Stimulated activated memory B cell treated with anti-CD40 and anti-IgM and Interleukin-4, amounts not matched to agents 10 μg/mL and 1 μg/mL and 100 μg/mL, for 72 hours (primary cell): Measurements from ENCODE around the gene ZNF224.

ENCODE experiments used
- ATAC-seq: fragments of 150-1000 bp; cut with Tn5 transposase; 2 replicates; pipeline ENCODE4 v1.10.0; 2021
- H3K27ac Mint-ChIP-seq: one replicate; pipeline ENCODE4 v1.8.0; 2022; ENCODE audit warnings: mild to moderate bottlenecking, mixed read lengths
- H3K27me3 Mint-ChIP-seq: one replicate; pipeline ENCODE4 v1.8.0; 2022; ENCODE audit warnings: mixed read lengths
- H3K36me3 Mint-ChIP-seq: one replicate; pipeline ENCODE4 v1.8.0; 2022; ENCODE audit warnings: mixed read lengths
- H3K4me1 Mint-ChIP-seq: one replicate; pipeline ENCODE4 v1.8.0; 2022; ENCODE audit warnings: mixed read lengths
- H3K4me3 Mint-ChIP-seq: one replicate; pipeline ENCODE4 v1.8.0; 2022; ENCODE audit warnings: mild to moderate bottlenecking, moderate library complexity, mixed read lengths
- H3K9me3 Mint-ChIP-seq: one replicate; pipeline ENCODE4 v1.8.0; 2022; ENCODE audit warnings: mixed read lengths

The ZNF224 gene

GRCh38 chr19:44093931-44094765 lies at the start of gene ZNF224:
Gene ZNF224, plus strand, starts transcription at chr19:44094361. Its CDS starts 3,513 bp downstream, at chr19:44097874.
- Mint-ChIP-seq H3K4me1 (peaks cover 13% of the 10 kb centered on the region), H3K9me3 (peaks cover 2% of the 10 kb centered on the region), H3K27ac (peak within 1 kb of the TSS; percentile 89), H3K27me3 (no peaks in the 10 kb centered on the region), H3K36me3 (peaks cover 33% of the 10 kb centered on the region), H3K4me3 (peak within 1 kb of the TSS; percentile 98)
- peak; percentile 96 for ATAC-seq

GRCh38 chr19:44050740-44051649 lies 43.2 kb upstream of the ZNF224 start:
- Mint-ChIP-seq H3K36me3 (peaks cover 41% of the 10 kb centered on the region), H3K4me3 (peak overlapping the region; percentile 83), H3K27me3 (peaks cover 26% of the 10 kb centered on the region), H3K4me1 (peaks cover 13% of the 10 kb centered on the region), H3K27ac (peak overlapping the region; percentile 66), H3K9me3 (peaks cover 19% of the 10 kb centered on the region)
- peak; percentile 76 for ATAC-seq

- ATAC-seq = peak; percentile 92
- Mint-ChIP-seq H3K9me3 (peaks cover 16% of the 10 kb centered on the region), H3K27me3 (peaks cover 26% of the 10 kb centered on the region), H3K36me3 (peaks cover 46% of the 10 kb centered on the region), H3K4me1 (peaks cover 13% of the 10 kb centered on the region), H3K4me3 (peak within 1 kb of the TSS; percentile 83), H3K27ac (peak within 1 kb of the TSS; percentile 66)
Observed at GRCh38 chr19:44051650-44052402, 42.3 kb upstream of the ZNF224 start, which contains the start of gene ZNF223. Gene ZNF223, plus strand, starts transcription at chr19:44052036. Its CDS starts 3,141 bp downstream, at chr19:44055177.

GRCh38 chr19:44055870-44056269 lies 38.3 kb upstream of the ZNF224 start:
- Mint-ChIP-seq H3K27me3 (peaks cover under 1% of the 10 kb centered on the region), H3K4me3 (no peak overlapping the region), H3K27ac (no peak overlapping the region), H3K36me3 (peaks cover 79% of the 10 kb centered on the region), H3K4me1 (peaks cover 8% of the 10 kb centered on the region), H3K9me3 (peaks cover 11% of the 10 kb centered on the region)
- no peak for ATAC-seq

GRCh38 chr19:44059229-44059628 lies 34.9 kb upstream of the ZNF224 start:
- no peaks in the 10 kb centered on the region for H3K4me1 Mint-ChIP-seq
- no peak overlapping the region for H3K4me3 Mint-ChIP-seq
- no peak for ATAC-seq
- no peaks in the 10 kb centered on the region for H3K27me3 Mint-ChIP-seq
- peaks cover 9% of the 10 kb centered on the region for H3K9me3 Mint-ChIP-seq
- H3K36me3 Mint-ChIP-seq = peaks cover 92% of the 10 kb centered on the region
- H3K27ac Mint-ChIP-seq = no peak overlapping the region

GRCh38 chr19:44061038-44061437 lies 33.1 kb upstream of the ZNF224 start:
- ATAC-seq = no peak
- Mint-ChIP-seq H3K27ac (no peak overlapping the region), H3K9me3 (peaks cover 9% of the 10 kb centered on the region), H3K4me3 (no peak overlapping the region), H3K4me1 (no peaks in the 10 kb centered on the region), H3K36me3 (peaks cover 86% of the 10 kb centered on the region), H3K27me3 (no peaks in the 10 kb centered on the region)

GRCh38 chr19:44066305-44066704 lies 27.9 kb upstream of the ZNF224 start:
- no peak for ATAC-seq
- no peaks in the 10 kb centered on the region for H3K27me3 Mint-ChIP-seq
- peaks cover 65% of the 10 kb centered on the region for H3K36me3 Mint-ChIP-seq
- no peak overlapping the region for H3K27ac Mint-ChIP-seq
- H3K4me1 Mint-ChIP-seq = peaks cover 4% of the 10 kb centered on the region
- H3K4me3 Mint-ChIP-seq = no peak overlapping the region
- peaks cover 30% of the 10 kb centered on the region for H3K9me3 Mint-ChIP-seq

GRCh38 chr19:44069415-44069814 lies 24.7 kb upstream of the ZNF224 start:
- Mint-ChIP-seq H3K27ac (no peak overlapping the region), H3K36me3 (peaks cover 39% of the 10 kb centered on the region), H3K9me3 (peaks cover 36% of the 10 kb centered on the region), H3K4me1 (peaks cover 23% of the 10 kb centered on the region), H3K4me3 (no peak overlapping the region), H3K27me3 (no peaks in the 10 kb centered on the region)
- no peak for ATAC-seq

GRCh38 chr19:44071824-44072542 lies 22.2 kb upstream of the ZNF224 start, which contains the start of gene ZNF284:
Gene ZNF284, plus strand, starts transcription at chr19:44072159. Its CDS starts 4,231 bp downstream, at chr19:44076390.
- H3K4me3 Mint-ChIP-seq = peak within 1 kb of the TSS; percentile 90
- peaks cover 23% of the 10 kb centered on the region for H3K4me1 Mint-ChIP-seq
- peaks cover 28% of the 10 kb centered on the region for H3K9me3 Mint-ChIP-seq
- peak within 1 kb of the TSS; percentile 83 for H3K27ac Mint-ChIP-seq
- peaks cover 33% of the 10 kb centered on the region for H3K36me3 Mint-ChIP-seq
- H3K27me3 Mint-ChIP-seq = no peaks in the 10 kb centered on the region
- ATAC-seq = peak; percentile 96

GRCh38 chr19:44072543-44073401 lies 21.4 kb upstream of the ZNF224 start:
- H3K9me3 Mint-ChIP-seq = peaks cover 24% of the 10 kb centered on the region
- H3K4me1 Mint-ChIP-seq = peaks cover 23% of the 10 kb centered on the region
- H3K4me3 Mint-ChIP-seq = peak overlapping the region; percentile 90
- H3K36me3 Mint-ChIP-seq = peaks cover 33% of the 10 kb centered on the region
- ATAC-seq = no peak
- H3K27me3 Mint-ChIP-seq = no peaks in the 10 kb centered on the region
- peak overlapping the region; percentile 83 for H3K27ac Mint-ChIP-seq

- H3K4me3 Mint-ChIP-seq = no peak overlapping the region
- H3K27ac Mint-ChIP-seq = no peak overlapping the region
Observed at GRCh38 chr19:44076325-44076724, 17.8 kb upstream of the ZNF224 start.

GRCh38 chr19:44092108-44092507 lies 2.1 kb upstream of the ZNF224 start:
- H3K4me1 Mint-ChIP-seq = peaks cover 13% of the 10 kb centered on the region
- ATAC-seq = no peak
- H3K36me3 Mint-ChIP-seq = peaks cover 26% of the 10 kb centered on the region
- no peak overlapping the region for H3K27ac Mint-ChIP-seq
- H3K27me3 Mint-ChIP-seq = no peaks in the 10 kb centered on the region
- H3K9me3 Mint-ChIP-seq = no peaks in the 10 kb centered on the region
- H3K4me3 Mint-ChIP-seq = no peak overlapping the region

More at GRCh38 chr19:44076325-44076724, 17.8 kb upstream of the ZNF224 start:
- ATAC-seq = no peak
- Mint-ChIP-seq H3K27me3 (no peaks in the 10 kb centered on the region), H3K4me1 (peaks cover 19% of the 10 kb centered on the region), H3K36me3 (peaks cover 48% of the 10 kb centered on the region), H3K9me3 (peaks cover 6% of the 10 kb centered on the region)

- peaks cover 31% of the 10 kb centered on the region for H3K9me3 Mint-ChIP-seq
- H3K4me1 Mint-ChIP-seq = peaks cover 8% of the 10 kb centered on the region
- H3K4me3 Mint-ChIP-seq = no peak overlapping the region
- no peak overlapping the region for H3K27ac Mint-ChIP-seq
- no peaks in the 10 kb centered on the region for H3K27me3 Mint-ChIP-seq
- ATAC-seq = no peak
- H3K36me3 Mint-ChIP-seq = peaks cover 67% of the 10 kb centered on the region
Observed at GRCh38 chr19:44107751-44108150, 13.6 kb downstream of the ZNF224 start.
